ENCODE data around the gene RAPGEFL1.
"Not testable (repeated sequence)": the region's sequence is repeated elsewhere in the genome, so short reads cannot be mapped to it uniquely, and the experiment has no call there.

Gene RAPGEFL1

DNA sequence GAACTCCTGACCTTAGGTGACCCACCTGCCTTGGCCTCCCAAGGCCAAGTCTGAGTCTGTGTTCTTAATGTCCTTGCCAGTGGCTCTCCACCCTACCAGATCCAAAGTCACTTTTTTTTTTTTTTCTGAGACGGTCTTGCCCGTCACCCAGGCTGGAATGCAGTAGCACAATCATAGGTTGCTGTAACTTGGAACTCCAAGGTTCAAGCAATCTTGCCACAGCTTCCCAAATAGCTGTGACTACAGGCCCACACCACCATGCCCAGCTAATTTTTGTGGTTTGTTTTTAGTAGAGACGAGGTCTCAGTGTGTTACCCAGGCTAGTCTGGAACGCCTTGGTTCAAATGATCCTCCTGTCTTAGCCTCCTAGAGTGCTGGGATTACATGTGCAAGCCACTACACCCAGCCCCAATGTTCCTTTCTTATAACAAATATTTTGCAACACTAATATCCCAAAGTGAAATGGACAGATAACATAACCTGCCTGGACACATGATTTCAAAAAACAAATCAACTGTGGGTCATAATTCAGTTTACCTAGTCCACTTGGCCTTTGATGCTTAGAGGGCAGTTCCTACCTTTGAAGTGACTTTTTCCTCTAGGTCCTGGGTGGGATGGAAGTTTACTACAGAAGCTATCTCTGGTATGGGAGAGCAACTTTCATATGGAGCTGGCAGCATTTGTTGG, 4.0 kb upstream of the RAPGEFL1 start:
- no peak overlapping the region for H3K4me3 ChIP-seq (ENCODE audit: low read depth, low read length)

- no peak overlapping the region for H3K4me3 ChIP-seq (ENCODE audit: low read depth, low read length)
Observed at GRCh38 chr17:40173778-40174135, 3.5 kb upstream of the RAPGEFL1 start.

DNA sequence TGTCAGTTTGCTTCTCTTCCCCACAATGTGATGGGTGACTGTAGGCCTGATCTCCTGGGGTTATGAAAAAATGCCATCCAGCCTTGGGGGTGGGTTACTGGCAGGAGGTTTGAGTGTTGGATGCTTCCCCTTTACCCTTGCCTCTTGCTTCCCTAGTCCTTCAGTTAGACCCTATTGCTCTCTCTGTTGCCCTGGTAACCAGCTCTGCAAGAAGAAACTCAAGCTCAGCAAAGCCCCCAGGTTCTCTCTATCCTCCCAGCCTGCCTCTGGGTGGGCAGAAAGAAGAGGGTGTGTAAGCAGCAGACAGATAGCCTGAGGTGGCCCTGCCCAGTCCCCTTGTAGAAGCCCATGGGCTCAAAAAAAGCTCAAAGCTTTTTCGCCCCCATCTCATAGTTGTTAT, 2.8 kb upstream of the RAPGEFL1 start:
- H3K4me3 ChIP-seq (ENCODE audit: low read depth, low read length) = no peak overlapping the region

- no peak overlapping the region for H3K4me3 ChIP-seq (ENCODE audit: low read depth, low read length)
Observed at GRCh38 chr17:40175928-40176753, 1.1 kb upstream of the RAPGEFL1 start.

- no peak overlapping the region for H3K4me3 ChIP-seq (ENCODE audit: low read depth, low read length)
Observed at GRCh38 chr17:40176754-40177110, 538 bp upstream of the RAPGEFL1 start.

GRCh38 chr17:40178021-40178601, 841 bp downstream of the RAPGEFL1 start:
- H3K4me3 ChIP-seq (ENCODE audit: low read depth, low read length) = no peak overlapping the region

GRCh38 chr17:40178660-40179059, 1.4 kb downstream of the RAPGEFL1 start:
- H3K4me3 ChIP-seq (ENCODE audit: low read depth, low read length) = no peak overlapping the region

DNA sequence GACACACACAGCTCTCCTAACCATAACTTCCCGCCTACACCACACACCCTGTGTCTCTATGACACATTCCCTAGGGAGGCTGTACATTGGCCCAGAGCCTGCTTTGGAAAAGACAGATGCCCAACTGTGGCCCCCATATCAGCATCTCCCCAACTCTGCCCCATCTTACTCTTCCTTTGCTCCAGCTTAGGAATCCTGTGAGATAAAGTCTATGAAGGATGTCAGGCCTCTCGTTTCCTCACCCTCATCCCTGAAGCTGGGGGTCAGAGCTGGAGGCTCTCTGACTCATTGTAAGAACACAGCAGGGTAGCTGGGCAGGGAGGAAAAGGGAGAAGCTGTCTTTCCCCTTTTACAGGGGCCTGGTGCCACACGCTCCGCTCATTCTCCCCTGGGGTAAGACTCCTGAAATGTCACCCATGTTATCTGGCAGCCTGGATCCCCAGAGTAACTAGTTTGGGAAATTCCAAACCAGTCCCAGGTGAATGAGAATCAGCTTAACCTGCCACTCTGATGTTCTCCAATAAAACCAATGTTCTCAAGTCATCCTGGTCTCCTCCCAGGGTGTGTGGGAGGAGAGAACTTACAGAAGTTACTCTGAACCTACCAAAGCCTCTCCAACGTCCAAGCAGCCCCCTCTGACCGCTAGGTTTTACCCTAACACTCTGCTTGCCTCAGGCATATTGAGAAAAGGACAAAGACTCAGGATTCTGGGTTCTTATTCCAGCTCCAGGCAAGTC, 2.8 kb downstream of the RAPGEFL1 start:
- H3K4me3 ChIP-seq (ENCODE audit: low read depth, low read length) = no peak overlapping the region

DNA sequence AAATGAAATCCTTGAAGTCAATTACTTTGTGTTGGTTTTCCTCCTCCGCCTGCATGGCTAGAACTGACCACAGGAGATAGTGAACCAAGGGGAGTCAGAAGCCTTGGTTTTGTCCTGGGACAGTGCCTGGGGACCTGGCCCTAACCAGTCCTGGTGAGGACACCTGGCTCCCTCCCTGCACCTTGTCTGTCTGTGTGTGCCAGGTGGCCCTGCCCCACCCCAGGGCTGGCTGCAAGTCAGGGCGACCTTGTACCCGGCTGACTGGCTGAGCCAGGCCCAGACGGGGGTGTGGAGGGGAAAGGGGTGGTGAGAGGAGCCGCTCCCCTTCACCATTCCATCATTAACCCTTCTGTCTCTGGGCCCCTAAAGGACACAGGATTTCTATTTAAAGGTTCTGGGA, 3.4 kb downstream of the RAPGEFL1 start:
- no peak overlapping the region for H3K4me3 ChIP-seq (ENCODE audit: low read depth, low read length)

- H3K4me3 ChIP-seq (ENCODE audit: low read depth, low read length) = no peak overlapping the region
Observed at GRCh38 chr17:40181205-40181604, 3.9 kb downstream of the RAPGEFL1 start.

DNA sequence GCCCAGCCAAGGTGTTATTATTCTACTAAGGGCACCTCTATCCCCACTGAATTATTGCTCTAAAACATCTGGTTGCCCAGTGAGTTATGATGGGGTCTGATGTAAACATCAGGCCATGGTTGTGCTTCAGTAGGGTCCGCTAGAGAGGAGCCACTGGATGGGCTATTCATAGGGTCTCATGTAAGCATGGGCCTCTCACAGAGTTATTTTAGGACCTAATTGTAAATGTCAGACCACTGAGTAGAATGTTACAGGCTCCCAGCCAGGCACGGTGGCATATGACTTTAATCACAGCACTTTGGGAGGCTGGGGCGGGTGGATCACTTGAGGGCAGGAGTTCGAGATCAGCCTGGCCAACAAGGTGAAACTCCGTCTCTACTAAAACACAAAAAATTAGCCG, 5.3 kb downstream of the RAPGEFL1 start:
- H3K4me3 ChIP-seq (ENCODE audit: low read depth, low read length) = no peak overlapping the region

GRCh38 chr17:40187238-40187637, 10.0 kb downstream of the RAPGEFL1 start:
- H3K4me3 ChIP-seq (ENCODE audit: low read depth, low read length) = no peak overlapping the region

DNA sequence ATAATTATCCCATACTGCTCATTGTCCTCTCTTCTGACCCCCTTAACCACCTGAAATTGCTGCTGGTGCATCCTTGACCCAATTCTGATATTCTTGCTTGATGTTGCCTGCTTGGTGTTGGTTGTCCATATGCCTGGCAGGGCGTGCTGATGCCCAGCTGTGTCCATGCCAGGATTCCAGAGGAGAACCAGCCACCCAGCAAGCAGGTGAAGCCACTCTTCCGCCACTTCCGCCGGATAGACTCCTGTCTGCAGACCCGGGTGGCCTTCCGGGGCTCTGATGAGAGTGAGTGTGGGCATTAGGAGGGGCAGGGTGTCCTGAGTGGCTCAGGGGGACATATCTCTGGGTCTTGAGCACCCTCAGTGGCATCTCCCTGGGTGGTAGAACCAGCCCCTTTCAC, 11.4 kb downstream of the RAPGEFL1 start:
- no peak overlapping the region for H3K4me3 ChIP-seq (ENCODE audit: low read depth, low read length)

- H3K4me3 ChIP-seq (ENCODE audit: low read depth, low read length) = peak overlapping the region; percentile 50
Observed at GRCh38 chr17:40190197-40191021, 13.1 kb downstream of the RAPGEFL1 start.

- H3K4me3 ChIP-seq (ENCODE audit: low read depth, low read length) = peak overlapping the region; percentile 50
Observed at GRCh38 chr17:40191237-40192208, 14.3 kb downstream of the RAPGEFL1 start.

DNA sequence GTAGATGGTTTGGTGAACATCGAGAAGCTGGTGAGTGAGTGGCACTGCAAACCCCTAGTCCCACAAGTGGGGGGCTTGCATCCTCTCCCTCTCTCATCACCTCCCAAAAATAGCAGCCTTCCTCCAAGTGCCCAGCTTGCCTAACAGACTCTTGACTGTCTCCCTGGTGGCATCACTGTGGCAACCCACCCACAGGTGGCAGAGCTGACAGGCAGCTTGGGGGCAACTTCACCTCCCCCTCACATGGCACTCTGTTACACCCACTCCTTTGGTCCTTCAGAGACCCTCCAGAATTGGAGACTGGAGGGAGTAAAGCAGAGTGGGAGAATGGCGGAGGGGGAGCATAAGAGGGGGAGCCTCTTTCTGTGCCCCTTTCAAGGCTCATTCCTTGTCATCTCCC, 15.7 kb downstream of the RAPGEFL1 start:
- no peak overlapping the region for H3K4me3 ChIP-seq (ENCODE audit: low read depth, low read length)

- no peak overlapping the region for H3K4me3 ChIP-seq (ENCODE audit: low read depth, low read length)
Observed at GRCh38 chr17:40194821-40195220, 17.6 kb downstream of the RAPGEFL1 start.

- H3K4me3 ChIP-seq (ENCODE audit: low read depth, low read length) = no peak overlapping the region
Observed at GRCh38 chr17:40197550-40197949, 20.3 kb downstream of the RAPGEFL1 start.

GRCh38 chr17:40197965-40198456, 20.7 kb downstream of the RAPGEFL1 start:
- not testable (repeated sequence) for H3K4me3 ChIP-seq (ENCODE audit: low read depth, low read length)

All from iPS-11a (cell line).